Activated T-helper 1 cell treated with anti-CD3 and anti-CD28 coated beads, Interleukin-12 subunit alpha, Interleukin-12 subunit beta, Interleukin-2, Interleukin-4 antibody, amounts not matched to agents 30 ng/mL and 10 ng/mL and 1 ng/mL, durations not matched to agents 14 hours and 24 hours and 36 hours (primary cell): Measurements from ENCODE around the gene TMTC2. TPM values are rescaled to one million over a fixed set of nuclear protein-coding genes. Genes with fewer than 3 reads are reported as not detected.

ENCODE experiments used
- DNase-seq: peaks from one replicate; pipeline ENCODE4 v3.0.0; 2021; ENCODE audit warnings: low spot score
- H3K27ac Mint-ChIP-seq: one replicate; pipeline ENCODE4 v1.8.0; 2021; ENCODE audit warnings: mild to moderate bottlenecking, mixed read lengths
- H3K27me3 Mint-ChIP-seq: one replicate; pipeline ENCODE4 v1.8.0; 2022; ENCODE audit warnings: mild to moderate bottlenecking, moderate library complexity, mixed read lengths; ENCODE audit not compliant: insufficient read depth
- H3K36me3 Mint-ChIP-seq: one replicate; pipeline ENCODE4 v1.8.0; 2021; ENCODE audit warnings: low read depth, mixed read lengths
- H3K4me1 Mint-ChIP-seq: one replicate; pipeline ENCODE4 v1.8.0; 2021; ENCODE audit warnings: low read depth, mixed read lengths
- H3K4me3 Mint-ChIP-seq: one replicate; pipeline ENCODE4 v1.8.0; 2021; ENCODE audit warnings: mild to moderate bottlenecking, moderate library complexity, mixed read lengths
- H3K9me3 Mint-ChIP-seq: one replicate; pipeline ENCODE4 v1.8.0; 2021; ENCODE audit warnings: mixed read lengths
- intact Hi-C: fragments of 100-400 bp; cut with micrococcal nuclease; formaldehyde crosslinking; loops from one replicate; pipeline ENCODE4 v1.15.1; 2024
- total RNA-seq: library from RNA; stranded (reverse); gene quantifications from 2 replicates; pipeline ENCODE4 v1.2.3, GENCODE V29; 2022

TMTC2 gene
- total RNA-seq, 1 donor from 2014 or later, result 2.6 TPM

DNA sequence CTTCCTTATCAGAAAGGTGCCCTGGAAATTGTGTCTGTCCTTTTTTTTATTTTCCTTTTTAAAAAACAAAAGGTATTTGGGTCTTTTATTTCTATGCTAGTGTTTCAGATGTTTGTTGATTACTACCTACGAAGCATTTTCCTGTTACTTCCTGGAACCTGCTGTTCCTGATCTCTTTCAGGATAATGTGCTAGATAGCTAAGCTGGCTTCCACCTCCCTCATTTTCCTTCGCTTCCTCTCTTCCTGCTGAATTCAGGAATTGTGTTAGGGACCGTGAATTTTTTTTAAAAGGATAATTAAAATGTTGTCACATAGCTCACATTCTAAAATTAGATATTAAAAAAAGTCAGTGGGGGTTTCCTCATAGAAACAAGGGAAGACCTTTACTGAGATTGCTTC is 27.7 kb downstream of the TMTC2 start:
- intact Hi-C loops, result no loop called here
- Mint-ChIP-seq H3K27ac (no peak overlapping the region), H3K4me3 (no peak overlapping the region), H3K9me3 (no peaks in the 10 kb centered on the region), H3K27me3 (no peaks in the 10 kb centered on the region), H3K36me3 (peaks cover 4% of the 10 kb centered on the region), H3K4me1 (no peaks in the 10 kb centered on the region)
- no peak for DNase-seq

DNA sequence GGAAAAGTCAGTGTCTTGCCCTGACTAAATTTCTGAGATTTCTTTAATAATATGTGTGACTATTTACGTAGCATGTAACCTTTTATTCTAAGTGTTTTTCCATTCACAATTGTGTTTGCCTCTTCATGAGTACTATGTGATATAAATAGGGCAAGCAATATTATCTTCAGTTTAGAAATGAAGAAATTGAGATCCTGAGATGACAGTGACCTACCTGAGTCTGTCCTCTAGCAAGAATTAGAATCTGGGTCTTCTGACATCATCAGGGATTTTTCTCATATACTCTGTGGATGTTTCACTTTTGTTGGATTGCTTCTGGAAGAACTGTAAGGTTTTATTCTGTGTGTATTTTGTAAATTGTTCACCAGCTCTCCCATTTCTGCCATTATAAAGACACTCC is 35.0 kb downstream of the TMTC2 start:
- H3K27ac Mint-ChIP-seq, result no peak overlapping the region
- no peaks in the 10 kb centered on the region for H3K27me3 Mint-ChIP-seq
- no peaks in the 10 kb centered on the region for H3K9me3 Mint-ChIP-seq
- no peak overlapping the region for H3K4me3 Mint-ChIP-seq
- H3K36me3 Mint-ChIP-seq, result peaks cover 2% of the 10 kb centered on the region
- H3K4me1 Mint-ChIP-seq, result peaks cover 10% of the 10 kb centered on the region
- intact Hi-C loops, result no loop called here
- no peak for DNase-seq

DNA sequence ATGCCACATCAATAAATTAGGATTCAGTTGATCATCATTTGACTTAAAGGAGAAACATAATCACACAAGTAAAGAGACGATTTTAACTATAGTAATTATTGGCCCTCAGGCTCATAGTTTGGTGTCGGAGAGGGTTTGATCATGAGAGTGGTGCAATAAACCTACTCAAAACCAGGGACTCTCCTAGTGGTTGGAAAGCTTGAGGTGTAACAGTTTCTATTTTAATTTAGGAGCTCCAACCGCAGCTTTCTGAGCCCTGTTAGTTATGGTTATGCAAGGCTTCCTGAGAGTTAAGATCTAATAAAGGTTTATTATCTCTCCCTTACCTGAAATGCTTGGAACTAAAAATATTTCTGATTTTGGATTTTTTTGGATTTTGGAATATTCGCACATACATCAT is 36.4 kb downstream of the TMTC2 start:
- Mint-ChIP-seq H3K27ac (no peak overlapping the region), H3K4me3 (peak overlapping the region; percentile 39), H3K27me3 (no peaks in the 10 kb centered on the region), H3K9me3 (no peaks in the 10 kb centered on the region), H3K36me3 (peaks cover 2% of the 10 kb centered on the region), H3K4me1 (peaks cover 10% of the 10 kb centered on the region)
- no peak for DNase-seq
- intact Hi-C loops, result loop anchor here (1.0 kb wide), 1 partner anchor 37 kb away; the partner anchor contains the start of gene TMTC2

GRCh38 chr12:82723891-82724290 is 37.2 kb downstream of the TMTC2 start:
- H3K27me3 Mint-ChIP-seq, result no peaks in the 10 kb centered on the region
- H3K27ac Mint-ChIP-seq, result no peak overlapping the region
- intact Hi-C loops, result loop anchor here (1.0 kb wide), 1 partner anchor 38 kb away; the partner anchor contains the start of gene TMTC2
- H3K9me3 Mint-ChIP-seq, result no peaks in the 10 kb centered on the region
- H3K36me3 Mint-ChIP-seq, result peaks cover 2% of the 10 kb centered on the region
- H3K4me3 Mint-ChIP-seq, result no peak overlapping the region
- H3K4me1 Mint-ChIP-seq, result peaks cover 10% of the 10 kb centered on the region
- no peak for DNase-seq

DNA sequence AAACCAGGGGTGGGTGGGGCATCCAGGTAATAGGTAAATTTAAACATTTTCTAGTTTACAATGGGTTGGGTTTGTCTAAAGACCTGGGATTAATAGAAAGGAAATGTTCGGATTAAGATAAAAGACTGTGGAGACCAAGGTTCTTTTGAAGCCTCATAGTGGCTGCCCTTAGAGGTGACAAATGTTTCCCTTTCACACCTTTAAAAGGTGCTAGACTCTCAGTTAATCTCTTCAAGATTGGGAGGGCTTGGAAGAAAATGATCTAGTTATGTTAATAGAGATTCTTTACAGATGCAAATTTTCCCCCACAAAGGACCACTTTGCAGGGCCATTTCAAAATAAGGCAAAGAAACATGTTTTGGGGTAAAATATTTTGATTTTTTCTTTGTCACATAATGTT is 39.0 kb downstream of the TMTC2 start:
- intact Hi-C loops, result no loop called here
- Mint-ChIP-seq H3K9me3 (no peaks in the 10 kb centered on the region), H3K4me3 (no peak overlapping the region), H3K27me3 (no peaks in the 10 kb centered on the region), H3K36me3 (peaks cover 2% of the 10 kb centered on the region), H3K4me1 (peaks cover 10% of the 10 kb centered on the region), H3K27ac (no peak overlapping the region)
- DNase-seq, result no peak

DNA sequence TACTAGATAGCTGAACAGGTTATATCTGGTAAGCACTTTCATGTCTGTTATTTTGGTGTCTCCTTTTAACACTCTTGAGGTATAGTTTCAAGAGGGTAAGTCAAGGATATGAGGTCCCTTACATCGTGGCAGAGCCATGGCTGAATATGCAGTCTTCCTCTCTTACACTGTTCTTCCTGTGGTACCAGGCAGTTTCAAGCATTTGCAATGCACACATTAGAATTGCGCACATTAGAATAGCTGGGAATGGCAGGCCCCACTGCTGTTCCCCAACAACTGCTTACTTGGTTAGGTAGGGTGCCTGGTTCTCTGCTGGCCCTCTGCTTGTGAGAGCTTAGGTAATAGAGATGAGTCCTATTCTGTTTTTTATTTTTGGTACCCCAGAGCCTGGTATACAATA is 41.2 kb downstream of the TMTC2 start:
- DNase-seq, result no peak
- Mint-ChIP-seq H3K27me3 (no peaks in the 10 kb centered on the region), H3K4me3 (no peak overlapping the region), H3K27ac (no peak overlapping the region), H3K9me3 (no peaks in the 10 kb centered on the region), H3K36me3 (peaks cover under 1% of the 10 kb centered on the region), H3K4me1 (peaks cover 6% of the 10 kb centered on the region)
- intact Hi-C loops, result no loop called here

GRCh38 chr12:82728710-82729109 is 42.0 kb downstream of the TMTC2 start:
- peaks cover 2% of the 10 kb centered on the region for H3K36me3 Mint-ChIP-seq
- no peaks in the 10 kb centered on the region for H3K4me1 Mint-ChIP-seq
- intact Hi-C loops, result no loop called here
- no peak overlapping the region for H3K4me3 Mint-ChIP-seq
- no peak for DNase-seq
- H3K9me3 Mint-ChIP-seq, result no peaks in the 10 kb centered on the region
- no peaks in the 10 kb centered on the region for H3K27me3 Mint-ChIP-seq
- H3K27ac Mint-ChIP-seq, result no peak overlapping the region

GRCh38 chr12:82730953-82731459 is 44.3 kb downstream of the TMTC2 start:
- Mint-ChIP-seq H3K27ac (no peak overlapping the region), H3K4me1 (no peaks in the 10 kb centered on the region), H3K27me3 (no peaks in the 10 kb centered on the region), H3K9me3 (no peaks in the 10 kb centered on the region), H3K36me3 (peaks cover 2% of the 10 kb centered on the region), H3K4me3 (no peak overlapping the region)
- DNase-seq, result no peak
- intact Hi-C loops, result no loop called here

GRCh38 chr12:82740129-82741000 is 53.7 kb downstream of the TMTC2 start:
- Mint-ChIP-seq H3K27me3 (no peaks in the 10 kb centered on the region), H3K9me3 (no peaks in the 10 kb centered on the region), H3K4me1 (no peaks in the 10 kb centered on the region), H3K27ac (no peak overlapping the region), H3K36me3 (no peaks in the 10 kb centered on the region), H3K4me3 (no peak overlapping the region)
- intact Hi-C loops, result no loop called here
- DNase-seq, result no peak

- no peak overlapping the region for H3K4me3 Mint-ChIP-seq
- no peaks in the 10 kb centered on the region for H3K27me3 Mint-ChIP-seq
- H3K4me1 Mint-ChIP-seq, result no peaks in the 10 kb centered on the region
- H3K9me3 Mint-ChIP-seq, result peaks cover 5% of the 10 kb centered on the region
- DNase-seq, result no peak
- no peak overlapping the region for H3K27ac Mint-ChIP-seq
- no peaks in the 10 kb centered on the region for H3K36me3 Mint-ChIP-seq
- intact Hi-C loops, result no loop called here
Observed at GRCh38 chr12:82745063-82745674, 58.5 kb downstream of the TMTC2 start.

- DNase-seq, result no peak
- intact Hi-C loops, result no loop called here
- Mint-ChIP-seq H3K4me1 (no peaks in the 10 kb centered on the region), H3K9me3 (peaks cover 5% of the 10 kb centered on the region), H3K27me3 (no peaks in the 10 kb centered on the region), H3K27ac (no peak overlapping the region), H3K4me3 (no peak overlapping the region), H3K36me3 (no peaks in the 10 kb centered on the region)
Observed at GRCh38 chr12:82745807-82746206, 59.1 kb downstream of the TMTC2 start.

- DNase-seq, result no peak
- no peak overlapping the region for H3K27ac Mint-ChIP-seq
- no peak overlapping the region for H3K4me3 Mint-ChIP-seq
- peaks cover 5% of the 10 kb centered on the region for H3K9me3 Mint-ChIP-seq
- no peaks in the 10 kb centered on the region for H3K27me3 Mint-ChIP-seq
- no peaks in the 10 kb centered on the region for H3K36me3 Mint-ChIP-seq
- intact Hi-C loops, result no loop called here
- no peaks in the 10 kb centered on the region for H3K4me1 Mint-ChIP-seq
Observed at GRCh38 chr12:82746668-82747067, 60.0 kb downstream of the TMTC2 start.

- H3K9me3 Mint-ChIP-seq, result peaks cover 5% of the 10 kb centered on the region
- DNase-seq, result no peak
- intact Hi-C loops, result no loop called here
- H3K4me3 Mint-ChIP-seq, result no peak overlapping the region
- no peaks in the 10 kb centered on the region for H3K36me3 Mint-ChIP-seq
- H3K4me1 Mint-ChIP-seq, result no peaks in the 10 kb centered on the region
- H3K27ac Mint-ChIP-seq, result no peak overlapping the region
- no peaks in the 10 kb centered on the region for H3K27me3 Mint-ChIP-seq
Observed at GRCh38 chr12:82749015-82749414, 62.3 kb downstream of the TMTC2 start.
